Measurements from ENCODE around the gene ENGASE.
A peak's percentile ranks its signal among the peaks of the same experiment; 100 is the strongest.
"Not testable (repeated sequence)": the region's sequence is repeated elsewhere in the genome, so short reads cannot be mapped to it uniquely, and the experiment has no call there.

The ENGASE gene

DNA sequence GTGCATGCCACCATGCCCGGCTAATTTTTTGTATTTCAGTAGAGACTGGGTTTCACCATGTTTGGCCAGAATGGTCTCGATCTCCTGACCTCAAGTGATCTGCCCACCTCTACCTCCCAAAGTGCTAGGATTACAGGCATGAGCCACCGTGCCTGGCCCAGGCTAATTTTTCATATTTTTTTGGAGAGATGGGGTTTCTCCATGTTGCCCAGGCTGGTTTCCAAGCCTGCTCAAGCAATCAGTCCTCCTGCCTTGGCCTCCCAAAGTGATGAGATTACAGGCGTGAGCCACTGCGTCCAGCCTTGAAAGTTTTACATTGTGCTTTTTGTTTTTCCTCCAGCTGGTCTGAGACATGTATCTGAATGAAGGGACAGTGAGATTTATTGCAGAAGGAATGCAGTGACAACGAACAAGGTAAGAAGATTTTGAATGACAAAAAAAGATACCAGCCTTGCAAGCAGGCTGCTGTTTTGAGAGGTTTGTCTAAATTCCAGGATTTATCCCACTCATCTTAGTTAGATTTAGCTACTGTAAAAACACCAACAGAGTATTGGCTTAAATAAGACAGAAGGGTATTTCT, 3.4 kb upstream of the ENGASE start:
- Histone ChIP-seq H3K4me1 (ENCODE audit: control insufficient read depth in 1 of 2, insufficient read depth in 2 of 2, low read length in 2 of 2) (peaks cover 28 to 32% of the 10 kb centered on the region in 2 donors), H3K27ac (ENCODE audit: low read depth, low read length) (no peak overlapping the region), H3K4me3 (ENCODE audit: low read depth in 1 of 2, low read length in 2 of 2) (no peak overlapping the region), H3K36me3 (ENCODE audit: control insufficient read depth in 1 of 2, insufficient read depth in 2 of 2, low read length in 2 of 2) (no peaks in the 10 kb centered on the region), H3K9ac (ENCODE audit: low read depth in 1 of 2, low read length in 2 of 2) (no peak overlapping the region), H3K27me3 (ENCODE audit: control insufficient read depth in 1 of 2, insufficient read depth in 2 of 2, low read length in 2 of 2) (no peaks in the 10 kb centered on the region), H3K9me3 (ENCODE audit: control insufficient read depth in 1 of 2, low read length in 2 of 2) (no peaks in the 10 kb centered on the region)

DNA sequence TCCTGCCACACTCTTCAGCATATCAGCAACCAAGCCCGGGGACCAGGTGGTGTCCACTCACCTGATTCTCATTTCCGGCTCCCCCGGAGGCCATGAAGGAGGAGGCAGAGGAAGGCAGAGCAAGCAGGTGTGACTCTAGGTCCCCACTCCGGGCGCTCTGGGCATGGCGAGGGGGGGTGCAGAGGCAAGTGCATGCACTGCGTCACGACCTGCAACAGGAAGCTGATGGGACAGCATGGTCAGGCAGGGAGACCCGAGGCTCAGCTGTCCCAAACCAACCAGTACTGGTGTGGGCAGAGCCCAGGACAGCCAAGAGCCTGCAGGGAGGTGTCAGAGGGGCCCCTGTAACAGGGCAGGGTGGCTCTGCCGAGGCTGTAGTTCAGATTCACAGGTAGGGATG, 2.1 kb upstream of the ENGASE start:
- no peaks in the 10 kb centered on the region for H3K9me3 ChIP-seq (ENCODE audit: control insufficient read depth in 1 of 2, low read length in 2 of 2)
- peaks cover 28 to 32% of the 10 kb centered on the region in 2 donors for H3K4me1 ChIP-seq (ENCODE audit: control insufficient read depth in 1 of 2, insufficient read depth in 2 of 2, low read length in 2 of 2)
- no peak overlapping the region for H3K4me3 ChIP-seq (ENCODE audit: low read depth in 1 of 2, low read length in 2 of 2)
- peak overlapping the region in 1 of 2 donors; percentile 2 for H3K9ac ChIP-seq (ENCODE audit: low read depth in 1 of 2, low read length in 2 of 2)
- H3K27me3 ChIP-seq (ENCODE audit: control insufficient read depth in 1 of 2, insufficient read depth in 2 of 2, low read length in 2 of 2), result no peaks in the 10 kb centered on the region
- H3K27ac ChIP-seq (ENCODE audit: low read depth, low read length), result no peak overlapping the region
- peaks cover 0 to 2% of the 10 kb centered on the region in 2 donors for H3K36me3 ChIP-seq (ENCODE audit: control insufficient read depth in 1 of 2, insufficient read depth in 2 of 2, low read length in 2 of 2)

- no peak overlapping the region for H3K27ac ChIP-seq (ENCODE audit: low read depth, low read length)
- peak overlapping the region in 1 of 2 donors; percentile 3 for H3K9ac ChIP-seq (ENCODE audit: low read depth in 1 of 2, low read length in 2 of 2)
- H3K4me3 ChIP-seq (ENCODE audit: low read depth in 1 of 2, low read length in 2 of 2), result no peak overlapping the region
- peaks cover 28 to 32% of the 10 kb centered on the region in 2 donors for H3K4me1 ChIP-seq (ENCODE audit: control insufficient read depth in 1 of 2, insufficient read depth in 2 of 2, low read length in 2 of 2)
- peaks cover 0 to 2% of the 10 kb centered on the region in 2 donors for H3K36me3 ChIP-seq (ENCODE audit: control insufficient read depth in 1 of 2, insufficient read depth in 2 of 2, low read length in 2 of 2)
- no peaks in the 10 kb centered on the region for H3K9me3 ChIP-seq (ENCODE audit: control insufficient read depth in 1 of 2, low read length in 2 of 2)
- no peaks in the 10 kb centered on the region for H3K27me3 ChIP-seq (ENCODE audit: control insufficient read depth in 1 of 2, insufficient read depth in 2 of 2, low read length in 2 of 2)
Observed at GRCh38 chr17:79073016-79073705, 1.5 kb upstream of the ENGASE start.

DNA sequence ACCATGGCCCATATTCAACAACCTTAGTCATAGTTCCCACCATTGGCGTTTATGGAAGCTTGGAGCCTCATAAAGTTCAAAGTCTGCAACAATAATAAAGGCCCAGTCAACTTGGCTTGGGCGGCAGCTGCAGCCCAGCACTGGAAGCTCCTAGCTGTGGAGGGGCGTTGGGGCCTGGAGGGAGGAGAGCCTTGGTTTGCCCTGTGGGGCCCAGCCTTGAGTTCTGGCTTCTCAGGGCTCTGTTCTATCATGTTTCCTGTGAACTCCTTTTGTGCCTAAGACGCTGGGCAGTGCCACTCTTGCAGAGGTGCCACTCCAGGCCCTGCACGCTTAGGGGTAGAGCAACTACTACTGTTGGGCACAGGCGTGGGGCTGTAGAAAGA, 927 bp upstream of the ENGASE start:
- Histone ChIP-seq H3K27ac (ENCODE audit: low read depth, low read length) (peak overlapping the region; percentile 53), H3K4me1 (ENCODE audit: control insufficient read depth in 1 of 2, insufficient read depth in 2 of 2, low read length in 2 of 2) (peaks cover 28 to 34% of the 10 kb centered on the region in 2 donors), H3K27me3 (ENCODE audit: control insufficient read depth in 1 of 2, insufficient read depth in 2 of 2, low read length in 2 of 2) (no peaks in the 10 kb centered on the region), H3K36me3 (ENCODE audit: control insufficient read depth in 1 of 2, insufficient read depth in 2 of 2, low read length in 2 of 2) (peaks cover under 1 to 2% of the 10 kb centered on the region in 2 donors), H3K9me3 (ENCODE audit: control insufficient read depth in 1 of 2, low read length in 2 of 2) (no peaks in the 10 kb centered on the region), H3K9ac (ENCODE audit: low read depth in 1 of 2, low read length in 2 of 2) (no peak overlapping the region), H3K4me3 (ENCODE audit: low read depth in 1 of 2, low read length in 2 of 2) (peak overlapping the region in 1 of 2 donors; percentile 28)

DNA sequence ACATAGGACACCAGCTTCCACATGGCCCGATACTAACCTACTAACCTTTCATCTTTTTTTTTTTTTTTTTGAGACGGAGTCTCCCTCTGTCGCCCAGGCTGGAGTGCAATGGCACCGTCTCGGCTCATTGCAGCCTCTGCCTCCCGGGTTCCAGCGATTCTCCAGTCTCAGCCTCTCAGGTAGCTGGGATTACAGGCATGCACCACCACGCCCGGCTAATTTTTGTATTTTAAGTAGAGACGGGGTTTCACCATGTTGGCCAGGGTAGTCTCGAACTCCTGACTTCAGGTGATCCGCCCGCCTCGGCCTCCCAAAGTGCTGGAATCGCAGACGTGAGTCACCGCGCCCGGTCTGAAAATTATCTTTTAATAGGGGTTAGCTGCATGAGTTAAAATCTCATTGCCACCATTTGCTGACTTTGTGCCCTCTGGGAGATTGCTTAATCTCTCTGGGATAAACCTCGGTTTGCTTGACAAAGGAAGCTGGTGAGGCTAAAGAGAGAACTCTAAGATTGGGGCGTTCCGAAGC, 439 bp upstream of the ENGASE start:
- H3K27ac ChIP-seq (ENCODE audit: low read depth, low read length), result peak overlapping the region; percentile 53
- H3K4me3 ChIP-seq (ENCODE audit: low read depth in 1 of 2, low read length in 2 of 2), result peak overlapping the region; percentile 21 to 36
- H3K4me1 ChIP-seq (ENCODE audit: control insufficient read depth in 1 of 2, insufficient read depth in 2 of 2, low read length in 2 of 2), result peaks cover 28 to 36% of the 10 kb centered on the region in 2 donors
- H3K9ac ChIP-seq (ENCODE audit: low read depth in 1 of 2, low read length in 2 of 2); H3K27me3 ChIP-seq (ENCODE audit: control insufficient read depth in 1 of 2, insufficient read depth in 2 of 2, low read length in 2 of 2); H3K9me3 ChIP-seq (ENCODE audit: control insufficient read depth in 1 of 2, low read length in 2 of 2); H3K36me3 ChIP-seq (ENCODE audit: control insufficient read depth in 1 of 2, insufficient read depth in 2 of 2, low read length in 2 of 2): not testable (repeated sequence)

DNA sequence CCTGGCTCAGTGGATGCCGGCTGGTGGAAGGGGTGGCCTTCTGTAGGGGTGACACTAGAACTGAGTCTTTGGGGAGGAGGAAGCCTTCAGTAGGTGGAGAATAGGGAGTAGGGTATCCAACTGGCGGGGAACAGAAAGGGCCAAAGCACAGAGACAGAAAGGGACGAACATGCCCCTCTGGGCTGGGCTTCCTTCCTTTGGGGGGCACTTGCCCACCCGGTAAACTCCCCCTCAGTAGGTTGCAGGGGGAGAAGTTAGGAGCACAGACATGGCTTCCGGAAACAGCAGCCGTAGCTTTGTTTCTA, 774 bp downstream of the ENGASE start:
- H3K27me3 ChIP-seq (ENCODE audit: control insufficient read depth in 1 of 2, insufficient read depth in 2 of 2, low read length in 2 of 2), result no peaks in the 10 kb centered on the region

GRCh38 chr17:79075861-79076406, 1.3 kb downstream of the ENGASE start:
- H3K27ac ChIP-seq (ENCODE audit: low read depth, low read length), result no peak overlapping the region
- peak overlapping the region; percentile 83 to 89 for H3K4me3 ChIP-seq (ENCODE audit: low read depth in 1 of 2, low read length in 2 of 2)
- H3K9ac ChIP-seq (ENCODE audit: low read depth in 1 of 2, low read length in 2 of 2), result peak overlapping the region; percentile 92 to 98
- H3K9me3 ChIP-seq (ENCODE audit: control insufficient read depth in 1 of 2, low read length in 2 of 2), result no peaks in the 10 kb centered on the region
- no peaks in the 10 kb centered on the region for H3K27me3 ChIP-seq (ENCODE audit: control insufficient read depth in 1 of 2, insufficient read depth in 2 of 2, low read length in 2 of 2)
- peaks cover 16 to 22% of the 10 kb centered on the region in 2 donors for H3K36me3 ChIP-seq (ENCODE audit: control insufficient read depth in 1 of 2, insufficient read depth in 2 of 2, low read length in 2 of 2)
- H3K4me1 ChIP-seq (ENCODE audit: control insufficient read depth in 1 of 2, insufficient read depth in 2 of 2, low read length in 2 of 2), result peaks cover 28 to 36% of the 10 kb centered on the region in 2 donors

More for the DNA sequence above, 774 bp downstream of the ENGASE start:
- Histone ChIP-seq H3K27ac (ENCODE audit: low read depth, low read length) (peak overlapping the region; percentile 55), H3K4me3 (ENCODE audit: low read depth in 1 of 2, low read length in 2 of 2) (peak overlapping the region; percentile 83 to 89), H3K4me1 (ENCODE audit: control insufficient read depth in 1 of 2, insufficient read depth in 2 of 2, low read length in 2 of 2) (peaks cover 28 to 36% of the 10 kb centered on the region in 2 donors), H3K9ac (ENCODE audit: low read depth in 1 of 2, low read length in 2 of 2) (peak overlapping the region; percentile 92 to 98), H3K36me3 (ENCODE audit: control insufficient read depth in 1 of 2, insufficient read depth in 2 of 2, low read length in 2 of 2) (peaks cover 13 to 17% of the 10 kb centered on the region in 2 donors), H3K9me3 (ENCODE audit: control insufficient read depth in 1 of 2, low read length in 2 of 2) (no peaks in the 10 kb centered on the region)

GRCh38 chr17:79077587-79077986, 3.0 kb downstream of the ENGASE start:
- Histone ChIP-seq H3K9ac (ENCODE audit: low read depth in 1 of 2, low read length in 2 of 2) (no peak overlapping the region), H3K36me3 (ENCODE audit: control insufficient read depth in 1 of 2, insufficient read depth in 2 of 2, low read length in 2 of 2) (peaks cover 16 to 29% of the 10 kb centered on the region in 2 donors), H3K9me3 (ENCODE audit: control insufficient read depth in 1 of 2, low read length in 2 of 2) (no peaks in the 10 kb centered on the region), H3K27ac (ENCODE audit: low read depth, low read length) (no peak overlapping the region), H3K4me1 (ENCODE audit: control insufficient read depth in 1 of 2, insufficient read depth in 2 of 2, low read length in 2 of 2) (peaks cover 23 to 30% of the 10 kb centered on the region in 2 donors), H3K4me3 (ENCODE audit: low read depth in 1 of 2, low read length in 2 of 2) (no peak overlapping the region), H3K27me3 (ENCODE audit: control insufficient read depth in 1 of 2, insufficient read depth in 2 of 2, low read length in 2 of 2) (no peaks in the 10 kb centered on the region)

- no peaks in the 10 kb centered on the region for H3K9me3 ChIP-seq (ENCODE audit: control insufficient read depth in 1 of 2, low read length in 2 of 2)
- H3K27ac ChIP-seq (ENCODE audit: low read depth, low read length), result no peak overlapping the region
- no peak overlapping the region for H3K4me3 ChIP-seq (ENCODE audit: low read depth in 1 of 2, low read length in 2 of 2)
- H3K27me3 ChIP-seq (ENCODE audit: control insufficient read depth in 1 of 2, insufficient read depth in 2 of 2, low read length in 2 of 2), result no peaks in the 10 kb centered on the region
- H3K9ac ChIP-seq (ENCODE audit: low read depth in 1 of 2, low read length in 2 of 2), result no peak overlapping the region
- peaks cover 16 to 40% of the 10 kb centered on the region in 2 donors for H3K36me3 ChIP-seq (ENCODE audit: control insufficient read depth in 1 of 2, insufficient read depth in 2 of 2, low read length in 2 of 2)
- peaks cover 13 to 20% of the 10 kb centered on the region in 2 donors for H3K4me1 ChIP-seq (ENCODE audit: control insufficient read depth in 1 of 2, insufficient read depth in 2 of 2, low read length in 2 of 2)
Observed at GRCh38 chr17:79078476-79079190, 4.0 kb downstream of the ENGASE start.

All from duodenal mucosa (tissue), 2 donors.